Superior temporal gyrus (tissue), 1 donor: ENCODE data around the gene CACNG6.

ENCODE experiments used
- DNase-seq: peaks from one replicate; pipeline ENCODE4 v3.0.0-alpha.2; 2016; ENCODE audit errors: extremely low spot score

Gene CACNG6

GRCh38 chr19:53969366-53969765 lies 22.1 kb upstream of the CACNG6 start:
- no peak for DNase-seq

- no peak for DNase-seq
Measured at GRCh38 chr19:53971673-53972072, 19.8 kb upstream of the CACNG6 start.

GRCh38 chr19:53977429-53977990 lies 13.9 kb upstream of the CACNG6 start:
- peak; percentile 97 for DNase-seq

GRCh38 chr19:53977991-53978731 lies 13.3 kb upstream of the CACNG6 start:
- peak; percentile 87 for DNase-seq

- DNase-seq = no peak
Measured at GRCh38 chr19:53978975-53979801, 12.2 kb upstream of the CACNG6 start.

GRCh38 chr19:53980539-53981375 lies 10.7 kb upstream of the CACNG6 start:
- peak; percentile 16 for DNase-seq

GRCh38 chr19:53981376-53981951 lies 10.0 kb upstream of the CACNG6 start:
- DNase-seq = no peak

- DNase-seq = no peak
Measured at GRCh38 chr19:53982001-53982451, 9.4 kb upstream of the CACNG6 start.

- no peak for DNase-seq
Measured at GRCh38 chr19:53982611-53983010, 8.8 kb upstream of the CACNG6 start.

GRCh38 chr19:53983457-53984289 lies 7.8 kb upstream of the CACNG6 start:
- DNase-seq = peak; percentile 14

- DNase-seq = no peak
Measured at GRCh38 chr19:53985863-53986262, 5.6 kb upstream of the CACNG6 start.

GRCh38 chr19:53988981-53989380 lies 2.5 kb upstream of the CACNG6 start:
- DNase-seq = no peak

GRCh38 chr19:53989600-53990533 lies 1.6 kb upstream of the CACNG6 start:
- DNase-seq = no peak

GRCh38 chr19:53992211-53992610 lies 774 bp downstream of the CACNG6 start:
- DNase-seq = no peak

- DNase-seq = no peak
Measured at GRCh38 chr19:53992815-53993214, 1.4 kb downstream of the CACNG6 start.

- DNase-seq = no peak
Measured at GRCh38 chr19:53993448-53993847, 2.0 kb downstream of the CACNG6 start.

- DNase-seq = no peak
Measured at GRCh38 chr19:53994811-53995210, 3.4 kb downstream of the CACNG6 start.

GRCh38 chr19:53998223-53998622 lies 6.8 kb downstream of the CACNG6 start:
- DNase-seq = no peak

- no peak for DNase-seq
Measured at GRCh38 chr19:53999694-54000093, 8.3 kb downstream of the CACNG6 start.
